HG02623 (cell line): ENCODE results near the gene LCE1C.

Experiments used
- ATAC-seq: cut with Tn5 transposase; IDR thresholded peaks from one replicate; pipeline ENCODE4 v1.9.1; 2021; ENCODE audit warnings: moderate library complexity; ENCODE audit not compliant: unreplicated experiment

The LCE1C gene

DNA sequence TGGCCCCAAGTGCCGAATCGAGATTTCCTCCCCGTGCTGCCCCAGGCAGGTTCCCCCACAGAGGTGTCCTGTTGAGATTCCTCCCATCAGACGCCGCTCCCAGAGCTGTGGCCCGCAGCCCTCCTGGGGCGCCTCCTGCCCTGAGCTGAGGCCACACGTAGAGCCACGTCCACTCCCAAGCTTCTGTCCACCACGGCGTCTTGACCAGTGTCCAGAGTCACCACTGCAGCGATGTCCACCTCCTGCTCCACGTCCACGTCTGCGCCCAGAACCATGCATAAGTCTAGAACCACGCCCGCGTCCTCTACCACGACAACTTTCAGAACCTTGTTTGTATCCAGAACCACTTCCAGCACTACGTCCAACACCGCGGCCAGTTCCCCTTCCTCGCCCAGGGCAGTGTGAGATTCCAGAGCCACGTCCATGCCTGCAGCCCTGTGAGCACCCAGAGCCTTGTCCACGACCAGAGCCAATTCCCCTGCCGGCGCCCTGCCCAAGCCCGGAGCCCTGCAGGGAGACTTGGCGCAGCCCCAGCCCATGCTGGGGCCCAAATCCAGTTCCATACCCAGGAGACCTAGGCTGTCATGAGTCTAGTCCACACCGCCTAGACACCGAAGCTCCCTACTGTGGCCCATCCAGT, 45.8 kb downstream of the LCE1C start:
- no peak for ATAC-seq

DNA sequence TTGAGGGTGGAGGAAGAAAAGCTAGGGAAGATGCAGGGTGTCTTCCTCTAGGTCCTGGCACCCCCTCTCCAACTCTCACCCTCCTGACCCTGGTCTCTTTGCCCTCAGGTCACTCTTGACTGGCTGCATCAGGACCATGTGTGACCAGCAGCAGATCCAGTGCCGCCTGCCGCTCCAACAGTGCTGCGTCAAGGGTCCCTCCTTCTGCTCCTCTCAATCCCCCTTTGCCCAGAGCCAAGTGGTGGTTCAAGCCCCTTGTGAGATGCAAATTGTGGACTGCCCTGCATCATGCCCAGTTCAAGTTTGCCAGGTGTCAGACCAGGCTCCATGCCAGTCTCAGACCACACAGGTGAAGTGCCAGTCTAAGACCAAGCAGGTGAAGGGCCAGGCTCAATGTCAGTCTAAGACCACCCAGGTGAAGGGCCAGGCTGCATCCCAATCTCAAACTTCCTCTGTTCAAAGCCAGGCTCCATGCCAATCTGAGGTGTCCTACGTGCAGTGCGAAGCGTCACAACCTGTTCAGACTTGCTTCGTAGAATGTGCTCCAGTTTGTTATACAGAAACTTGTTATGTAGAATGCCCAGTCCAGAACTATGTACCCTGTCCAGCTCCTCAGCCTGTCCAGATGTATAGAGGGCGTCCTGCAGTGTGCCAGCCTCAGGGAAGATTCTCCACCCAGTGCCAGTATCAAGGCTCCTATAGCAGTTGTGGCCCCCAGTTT, 46.8 kb downstream of the LCE1C start:
- no peak for ATAC-seq

DNA sequence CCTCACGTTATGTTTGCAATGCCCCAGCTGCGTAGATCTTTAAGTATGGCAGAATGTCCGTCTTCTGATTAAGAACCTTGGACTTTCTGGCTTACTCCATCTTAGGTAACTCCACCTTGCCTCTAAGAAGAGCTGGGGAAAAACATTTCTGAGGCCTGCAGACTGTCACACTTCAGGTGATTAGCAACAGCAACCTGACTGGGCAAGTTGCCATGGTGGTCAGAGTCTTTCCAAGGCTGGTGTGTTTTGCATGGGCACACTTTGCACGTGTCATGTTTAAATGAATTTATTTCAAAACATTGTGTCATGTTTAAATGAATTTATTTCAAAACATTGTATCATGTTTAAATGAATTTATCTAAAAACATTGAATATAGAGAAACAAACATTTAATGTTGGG, 47.8 kb downstream of the LCE1C start:
- ATAC-seq, result no peak

DNA sequence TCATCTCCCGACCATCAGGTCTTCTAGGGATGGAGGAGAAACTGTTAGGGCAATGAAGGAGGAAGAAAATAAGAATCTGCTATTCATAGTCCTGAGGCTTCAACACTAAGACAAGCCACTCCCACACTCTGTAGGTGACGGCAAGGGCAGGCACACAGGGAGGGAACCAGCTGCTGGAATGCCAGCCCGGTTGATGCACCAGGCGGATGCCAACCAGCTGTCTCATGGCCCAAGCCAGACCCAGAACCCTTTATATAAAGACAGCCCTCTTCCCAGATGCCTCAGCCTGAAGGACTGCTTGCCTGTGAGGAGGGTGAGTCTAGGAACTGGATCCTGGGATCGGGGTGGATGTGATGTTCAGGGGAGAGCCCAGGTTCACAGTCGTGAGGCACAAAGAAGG, 48.7 kb downstream of the LCE1C start, which contains the start of gene KPRP:
Gene KPRP, plus strand, starts transcription at position 279 of the 400 bp plus-strand sequence. CDS start 1,564 bp downstream, outside the sequence.
- ATAC-seq, result no peak

DNA sequence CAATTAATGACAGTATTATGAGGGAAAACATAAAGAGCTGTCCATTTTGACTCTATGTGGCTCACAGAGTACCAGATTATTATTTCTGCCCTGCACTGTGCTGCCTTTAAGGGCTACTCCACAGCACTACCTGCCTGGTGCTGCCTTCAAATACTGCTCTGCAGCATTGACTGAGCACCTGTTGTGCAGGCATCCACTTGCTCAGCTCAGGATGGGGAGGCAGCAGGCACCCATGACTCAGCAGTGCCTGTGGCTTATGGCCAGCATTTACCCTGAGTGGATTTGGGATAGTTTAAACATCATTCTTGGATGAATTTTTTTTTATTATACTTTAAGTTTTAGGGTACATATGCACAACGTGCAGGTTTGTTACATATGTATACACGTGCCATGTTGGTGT, 49.6 kb downstream of the LCE1C start:
- ATAC-seq, result no peak
